ENCODE measurements around the gene PNMT. TPM values are rescaled to one million over a fixed set of nuclear protein-coding genes. Genes with fewer than 3 reads are reported as not detected.
"Not testable (repeated sequence)": the region's sequence is repeated elsewhere in the genome, so short reads cannot be mapped to it uniquely, and the experiment has no call there.

PNMT gene
- polyA plus RNA-seq, 4 donors, result 1.3 to 3.4 (median 3.2) TPM

- DNase-seq (ENCODE audit: low read depth in 4 of 4, low spot score in 3 of 4), result no peak
Observed at GRCh38 chr17:39683295-39683939, 15.2 kb downstream of the PNMT start.

- no peak for DNase-seq (ENCODE audit: low read depth in 4 of 4, low spot score in 3 of 4)
Observed at GRCh38 chr17:39684369-39685192, 16.3 kb downstream of the PNMT start.

GRCh38 chr17:39687101-39687545 is 18.9 kb downstream of the PNMT start:
- no peak for DNase-seq (ENCODE audit: low read depth in 4 of 4, low spot score in 3 of 4)

GRCh38 chr17:39687546-39688474 is 19.6 kb downstream of the PNMT start, which contains the start of gene PGAP3:
Gene PGAP3, minus strand, starts transcription at chr17:39688057. Its CDS starts 43 bp downstream, at chr17:39688014.
- peak in 2 of 4 donors; percentile 84 to 86 for DNase-seq (ENCODE audit: low read depth in 4 of 4, low spot score in 3 of 4)

GRCh38 chr17:39688475-39688835 is 20.2 kb downstream of the PNMT start:
- no peak for DNase-seq (ENCODE audit: low read depth in 4 of 4, low spot score in 3 of 4)

- DNase-seq (ENCODE audit: low read depth in 4 of 4, low spot score in 3 of 4), result no peak
Observed at GRCh38 chr17:39688945-39689344, 20.7 kb downstream of the PNMT start.

- DNase-seq (ENCODE audit: low read depth in 4 of 4, low spot score in 3 of 4), result no peak
Observed at GRCh38 chr17:39694593-39694992, 26.3 kb downstream of the PNMT start.

- DNase-seq (ENCODE audit: low read depth in 4 of 4, low spot score in 3 of 4), result no peak
Observed at GRCh38 chr17:39695089-39695474, 26.8 kb downstream of the PNMT start.

GRCh38 chr17:39696731-39697130 is 28.5 kb downstream of the PNMT start:
- no peak for DNase-seq (ENCODE audit: low read depth in 4 of 4, low spot score in 3 of 4)

GRCh38 chr17:39697961-39698360 is 29.7 kb downstream of the PNMT start:
- no peak for DNase-seq (ENCODE audit: low read depth in 4 of 4, low spot score in 3 of 4)

GRCh38 chr17:39699157-39699817 is 31.0 kb downstream of the PNMT start:
- not testable (repeated sequence) for DNase-seq (ENCODE audit: low read depth in 4 of 4, low spot score in 3 of 4)

GRCh38 chr17:39699818-39700147 is 31.5 kb downstream of the PNMT start, which contains the start of gene ERBB2:
Gene ERBB2, plus strand, starts transcription at chr17:39700064. Its CDS starts 175 bp downstream, at chr17:39700239.
- DNase-seq (ENCODE audit: low read depth in 4 of 4, low spot score in 3 of 4), result peak in 2 of 4 donors; percentile 79 to 81

GRCh38 chr17:39700148-39700987 is 32.1 kb downstream of the PNMT start:
- DNase-seq (ENCODE audit: low read depth in 4 of 4, low spot score in 3 of 4), result no peak

GRCh38 chr17:39701012-39701783 is 32.9 kb downstream of the PNMT start:
- DNase-seq (ENCODE audit: low read depth in 4 of 4, low spot score in 3 of 4), result no peak

GRCh38 chr17:39701784-39702422 is 33.6 kb downstream of the PNMT start:
- DNase-seq (ENCODE audit: low read depth in 4 of 4, low spot score in 3 of 4), result no peak

- DNase-seq (ENCODE audit: low read depth in 4 of 4, low spot score in 3 of 4), result no peak
Observed at GRCh38 chr17:39702901-39703893, 34.9 kb downstream of the PNMT start.

GRCh38 chr17:39703913-39704312 is 35.7 kb downstream of the PNMT start:
- no peak for DNase-seq (ENCODE audit: low read depth in 4 of 4, low spot score in 3 of 4)
